Stimulated activated CD4-positive, alpha-beta T cell treated with anti-CD3 and anti-CD28 coated beads, Interleukin-4, amount 100 ng/mL, for 48 hours (primary cell): ENCODE data around the gene PROZ.
"Not testable (repeated sequence)": the region's sequence is repeated elsewhere in the genome, so short reads cannot be mapped to it uniquely, and the experiment has no call there.

Experiments used
- DNase-seq, 2 donors: peaks; one replicate each; pipeline ENCODE4 v3.0.0-alpha.2; 2020; ENCODE audit warnings: low read depth in 2 of 2

PROZ gene

GRCh38 chr13:113155982-113156655, 2.3 kb upstream of the PROZ start:
- DNase-seq, result no peak

DNA sequence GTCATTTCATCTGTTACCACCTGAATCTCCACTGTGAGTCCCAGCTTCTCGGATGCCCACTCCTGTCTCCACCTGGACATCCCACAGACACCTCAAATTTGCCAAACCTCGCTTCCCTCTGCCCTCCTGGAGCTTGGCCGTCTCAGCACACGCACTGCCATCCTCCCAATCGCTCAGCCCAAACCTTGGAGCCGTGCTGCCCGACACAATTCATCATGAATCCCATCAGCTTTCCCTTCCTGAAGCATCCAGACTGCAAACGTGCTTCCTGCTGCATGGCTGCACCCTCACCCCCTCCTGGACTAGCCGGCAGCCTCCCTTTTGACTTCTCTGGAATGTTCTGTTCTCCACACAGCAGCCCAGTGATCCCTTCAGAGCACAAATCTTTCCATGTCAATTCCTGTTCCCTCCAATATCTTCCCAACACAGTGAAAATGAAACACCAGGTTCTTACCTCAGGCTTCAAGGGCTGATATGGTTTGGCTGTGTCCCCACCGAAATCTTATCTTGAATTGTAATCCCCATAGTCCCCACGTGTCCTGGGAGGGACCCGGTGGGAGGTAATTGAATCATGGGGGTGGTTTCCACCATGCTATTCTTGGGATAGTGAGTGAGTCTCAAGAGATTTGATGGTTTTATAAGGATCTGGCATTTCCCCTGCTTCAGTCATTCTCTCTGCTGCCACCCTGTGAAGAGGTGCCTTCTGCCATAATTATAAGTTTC, 1.1 kb upstream of the PROZ start:
- DNase-seq, result no peak

DNA sequence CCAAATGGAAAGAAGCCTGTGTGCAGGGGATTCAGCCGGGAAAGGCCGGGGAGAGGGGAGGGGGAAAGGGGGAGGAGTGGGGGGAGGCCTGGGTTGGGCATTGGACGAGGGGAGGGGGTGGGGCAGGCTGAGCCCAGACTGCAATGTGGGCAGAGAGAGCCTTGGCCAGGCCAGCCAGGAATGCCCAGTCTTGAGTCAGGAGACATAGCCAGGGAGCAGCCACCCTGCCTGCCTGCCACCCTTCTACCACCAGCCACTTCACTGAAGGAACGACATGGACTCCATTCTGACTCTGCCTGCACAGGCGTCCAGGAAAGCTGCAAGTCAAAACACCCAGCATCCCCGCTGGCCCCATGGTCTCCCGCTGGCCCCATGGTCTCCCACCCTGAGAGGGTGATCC, 498 bp downstream of the PROZ start:
- no peak for DNase-seq

DNA sequence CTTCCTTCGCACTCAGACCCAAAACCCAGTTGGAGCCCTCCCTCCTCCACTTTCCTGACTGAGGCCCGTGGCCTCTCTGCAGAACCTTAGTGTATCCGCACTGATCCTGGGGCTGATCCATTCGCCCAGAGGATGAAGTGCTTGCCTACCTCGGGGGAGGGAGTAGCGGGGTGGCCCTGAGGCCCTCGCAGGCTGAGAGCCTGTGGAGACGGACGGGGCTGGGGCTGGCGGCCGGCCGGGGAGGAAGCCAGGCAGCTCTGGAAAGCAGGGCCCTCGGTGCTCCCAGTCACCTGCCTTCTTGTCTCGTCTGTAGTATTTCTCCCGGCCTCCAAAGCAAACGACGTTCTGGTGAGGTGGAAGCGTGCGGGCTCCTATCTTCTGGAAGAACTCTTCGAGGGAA, 1.3 kb downstream of the PROZ start:
- DNase-seq, result no peak

DNA sequence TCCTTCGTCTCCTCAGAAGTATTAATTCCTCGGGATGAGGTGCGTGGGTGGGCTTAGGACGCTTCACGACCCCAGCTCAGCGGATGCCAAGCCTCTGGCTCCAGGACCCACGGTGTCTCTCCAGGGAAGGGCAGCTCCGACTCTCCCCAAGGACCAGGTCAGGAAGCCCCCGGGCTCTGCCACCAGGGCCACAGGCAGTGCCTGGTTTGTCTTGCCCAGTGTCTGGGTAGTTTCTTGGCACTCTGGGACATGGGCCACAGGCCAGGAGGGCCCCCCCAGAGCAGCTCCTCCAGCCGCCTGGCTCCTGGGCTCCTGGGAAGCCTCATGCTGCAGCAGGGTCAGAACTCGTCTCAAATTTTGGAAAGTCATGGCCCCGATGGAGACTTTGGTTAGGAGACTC, 2.5 kb downstream of the PROZ start:
- DNase-seq, result no peak

GRCh38 chr13:113161433-113161832, 3.0 kb downstream of the PROZ start:
- DNase-seq, result no peak

DNA sequence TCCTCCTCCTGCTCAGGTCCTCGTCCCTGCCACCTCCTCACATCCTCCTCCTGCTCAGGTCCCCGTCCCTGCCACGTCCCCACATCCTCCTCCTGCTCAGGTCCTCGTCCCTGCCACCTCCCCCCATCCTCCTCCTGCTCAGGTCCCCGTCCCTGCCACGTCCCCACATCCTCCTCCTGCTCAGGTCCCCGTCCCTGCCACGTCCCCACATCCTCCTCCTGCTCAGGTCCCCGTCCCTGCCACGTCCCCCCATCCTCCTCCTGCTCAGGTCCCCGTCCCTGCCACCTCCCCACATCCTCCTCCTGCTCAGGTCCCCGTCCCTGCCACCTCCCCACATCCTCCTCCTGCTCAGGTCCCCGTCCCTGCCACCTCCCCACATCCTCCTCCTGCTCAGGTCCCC, 3.5 kb downstream of the PROZ start:
- DNase-seq, result not testable (repeated sequence)

DNA sequence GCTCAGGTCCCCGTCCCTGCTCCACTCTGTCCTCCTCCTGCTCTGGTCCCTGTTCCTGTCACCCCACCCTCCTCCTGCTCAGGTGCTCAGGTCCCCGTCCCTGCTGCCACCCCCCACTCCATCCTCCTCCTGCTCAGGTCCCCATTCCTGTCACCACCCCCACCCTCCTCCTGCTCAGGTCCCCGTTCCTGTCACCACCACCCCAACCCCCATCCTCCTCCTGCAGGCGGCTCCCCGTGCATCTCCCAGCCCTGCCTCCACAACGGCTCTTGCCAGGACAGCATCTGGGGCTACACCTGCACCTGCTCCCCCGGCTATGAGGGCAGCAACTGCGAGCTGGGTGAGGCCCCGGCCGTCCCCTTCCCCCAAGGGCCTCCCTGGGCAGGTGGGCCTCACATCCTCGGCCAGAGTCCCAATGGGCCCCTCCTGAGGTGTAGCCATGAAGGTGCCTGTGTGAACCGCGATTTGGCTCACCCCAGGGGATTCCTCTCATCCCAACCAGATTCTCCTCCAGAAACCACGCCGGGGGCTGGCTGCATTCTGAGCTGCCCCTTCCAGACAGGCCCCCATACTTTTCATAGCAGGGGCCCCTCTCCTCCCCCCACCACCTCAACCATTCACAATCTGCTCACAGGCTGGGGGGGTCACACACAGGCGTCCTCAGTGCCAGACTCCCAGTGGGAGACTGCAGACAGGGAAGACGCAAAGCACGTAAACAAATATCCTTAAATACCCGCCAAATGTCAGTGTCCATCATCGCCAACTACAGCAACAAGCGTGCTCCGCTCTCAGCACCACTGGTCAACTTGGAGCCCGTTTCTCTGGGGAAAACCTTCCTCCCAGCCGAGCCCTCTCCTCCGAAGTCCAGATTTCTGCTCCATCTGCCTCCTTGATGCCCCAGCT, 4.6 kb downstream of the PROZ start:
- no peak for DNase-seq

DNA sequence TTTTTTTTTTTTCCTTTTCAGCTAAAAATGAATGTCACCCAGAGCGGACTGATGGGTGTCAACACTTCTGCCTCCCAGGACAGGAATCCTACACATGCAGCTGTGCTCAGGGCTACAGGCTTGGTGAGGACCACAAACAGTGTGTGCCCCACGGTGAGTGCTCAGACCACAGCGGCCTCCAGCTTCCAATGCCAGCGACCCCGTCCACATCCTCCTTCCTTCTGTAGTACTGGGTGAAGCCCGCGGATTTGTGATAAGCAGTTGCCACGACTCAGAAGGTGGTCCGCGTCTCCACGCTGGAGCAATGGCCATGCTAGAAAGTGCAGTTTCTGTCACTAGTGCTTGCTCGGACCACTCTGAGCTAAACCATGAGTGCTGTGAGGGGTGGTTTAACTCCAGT, 6.0 kb downstream of the PROZ start:
- DNase-seq, result no peak

DNA sequence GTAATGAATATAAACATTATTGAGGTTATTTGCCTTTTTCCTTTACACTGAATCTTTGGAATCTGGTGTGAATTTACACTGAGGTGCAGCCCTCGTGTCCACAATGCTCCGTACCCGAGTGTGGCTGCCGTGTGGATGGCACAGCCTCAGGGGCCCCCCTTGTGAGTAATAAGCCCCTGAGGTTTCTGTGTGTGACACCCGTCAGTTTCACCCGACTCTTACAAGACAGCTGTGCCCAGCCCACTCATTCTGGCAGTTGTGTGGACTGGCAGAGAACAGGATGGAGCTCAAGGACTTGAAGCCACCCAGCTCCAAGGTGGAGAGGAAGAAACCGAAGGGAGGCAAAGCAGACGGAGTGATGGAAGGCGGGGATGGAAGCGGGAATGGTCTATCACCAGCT, 7.8 kb downstream of the PROZ start:
- DNase-seq, result no peak

- DNase-seq, result no peak
Measured at GRCh38 chr13:113166681-113167080, 8.2 kb downstream of the PROZ start.

GRCh38 chr13:113167155-113167554, 8.7 kb downstream of the PROZ start:
- no peak for DNase-seq

DNA sequence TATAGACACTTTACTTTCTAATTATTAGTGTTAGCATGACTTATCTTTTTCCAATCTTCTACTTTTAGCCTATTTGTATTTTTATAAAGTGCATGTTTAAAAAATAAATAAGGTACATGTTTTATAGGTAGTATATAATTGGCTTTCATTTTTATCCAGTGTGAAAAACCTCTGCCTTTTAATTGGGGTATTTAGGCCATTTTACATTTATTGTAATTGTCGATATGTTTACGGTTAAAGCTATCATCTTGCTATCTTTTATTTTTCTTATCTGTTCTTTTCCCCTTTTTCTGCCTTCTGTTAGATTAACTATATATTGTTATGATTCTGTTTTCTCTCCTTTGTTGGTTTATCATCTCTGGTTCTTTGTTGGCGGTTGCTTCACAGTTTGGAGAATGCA, 9.1 kb downstream of the PROZ start:
- no peak for DNase-seq

DNA sequence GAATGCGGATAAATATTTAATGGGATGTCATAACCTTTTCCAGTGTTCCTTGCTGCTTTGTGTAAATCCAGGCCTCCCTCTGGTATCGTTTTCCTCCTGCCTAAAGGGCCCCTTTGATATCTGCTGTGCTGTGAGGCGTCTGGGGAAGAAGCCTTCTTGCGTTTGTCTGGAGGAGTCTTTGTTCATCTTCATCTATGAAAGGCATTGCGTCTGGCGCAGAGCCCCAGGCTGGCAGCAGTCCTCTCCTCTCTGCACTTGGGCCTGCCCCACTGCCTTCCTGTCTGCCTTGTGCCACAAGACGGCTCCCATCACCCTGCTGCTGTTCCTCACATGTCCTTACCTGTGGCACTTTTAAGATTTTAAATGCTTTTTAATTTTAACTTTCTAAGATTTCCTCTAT, 9.8 kb downstream of the PROZ start:
- DNase-seq, result no peak

DNA sequence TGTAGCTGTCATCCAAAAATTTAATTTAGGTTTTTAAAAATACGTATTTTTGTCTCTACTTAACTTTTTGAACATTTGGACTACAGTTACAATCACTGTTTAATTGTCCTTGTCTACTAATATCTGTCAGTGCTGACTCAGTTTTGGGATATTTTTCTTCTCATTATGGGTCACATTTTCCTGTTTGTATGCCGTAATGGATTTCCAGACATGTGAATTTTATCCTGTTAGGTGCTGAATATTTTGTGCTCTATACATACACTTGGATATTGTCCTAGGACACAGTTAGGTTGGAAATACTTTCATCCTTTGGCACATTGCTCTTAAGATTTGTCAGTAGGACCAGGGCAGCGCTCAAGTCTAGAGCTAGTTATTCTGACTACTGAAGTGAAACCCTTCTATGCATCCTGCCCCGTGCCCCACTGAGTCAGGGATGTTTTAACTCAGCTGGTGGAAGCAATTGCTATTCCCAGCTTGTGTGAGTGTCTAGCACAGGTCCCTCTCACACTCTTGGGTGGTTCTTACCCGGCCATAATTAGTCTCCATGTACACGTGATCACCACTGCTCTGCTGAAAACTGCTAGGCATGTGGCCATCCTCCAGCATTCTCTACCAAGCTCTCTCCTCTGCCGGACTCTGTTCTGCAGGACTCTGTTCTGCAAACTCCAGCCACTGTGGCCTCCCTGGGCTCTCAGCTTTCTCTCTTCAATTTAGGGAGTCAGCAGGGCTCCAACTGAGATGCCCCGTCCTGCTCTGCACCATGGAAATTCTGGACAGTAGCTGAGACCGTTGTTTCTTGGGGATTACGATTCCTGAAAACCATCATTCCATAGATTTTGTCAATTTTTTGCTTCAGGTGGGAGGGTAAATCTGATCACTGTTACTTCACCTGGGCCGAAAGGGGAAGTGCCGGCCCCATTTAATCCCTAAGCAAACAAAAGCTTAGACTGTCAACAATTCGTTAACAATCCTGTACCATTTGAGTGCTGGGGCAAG, 11.1 kb downstream of the PROZ start:
- no peak for DNase-seq

DNA sequence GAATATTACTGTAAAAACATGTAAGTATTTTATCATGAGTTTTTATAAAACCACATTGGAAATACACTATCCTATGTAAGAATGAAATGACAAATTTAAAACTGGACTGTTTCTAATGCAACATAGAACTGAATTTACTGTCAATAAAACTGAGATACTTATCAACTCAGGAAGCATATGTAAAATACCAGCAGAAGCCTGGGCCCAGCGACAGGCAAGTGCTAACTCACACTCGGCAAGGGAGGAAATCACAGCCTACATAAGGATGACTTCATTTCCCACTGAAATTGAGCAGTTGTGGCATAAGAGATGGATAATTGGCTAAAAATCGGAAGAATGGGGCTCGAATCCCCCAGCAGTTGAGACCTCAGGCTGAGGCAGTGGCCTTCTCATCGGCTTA, 12.1 kb downstream of the PROZ start:
- DNase-seq, result no peak

DNA sequence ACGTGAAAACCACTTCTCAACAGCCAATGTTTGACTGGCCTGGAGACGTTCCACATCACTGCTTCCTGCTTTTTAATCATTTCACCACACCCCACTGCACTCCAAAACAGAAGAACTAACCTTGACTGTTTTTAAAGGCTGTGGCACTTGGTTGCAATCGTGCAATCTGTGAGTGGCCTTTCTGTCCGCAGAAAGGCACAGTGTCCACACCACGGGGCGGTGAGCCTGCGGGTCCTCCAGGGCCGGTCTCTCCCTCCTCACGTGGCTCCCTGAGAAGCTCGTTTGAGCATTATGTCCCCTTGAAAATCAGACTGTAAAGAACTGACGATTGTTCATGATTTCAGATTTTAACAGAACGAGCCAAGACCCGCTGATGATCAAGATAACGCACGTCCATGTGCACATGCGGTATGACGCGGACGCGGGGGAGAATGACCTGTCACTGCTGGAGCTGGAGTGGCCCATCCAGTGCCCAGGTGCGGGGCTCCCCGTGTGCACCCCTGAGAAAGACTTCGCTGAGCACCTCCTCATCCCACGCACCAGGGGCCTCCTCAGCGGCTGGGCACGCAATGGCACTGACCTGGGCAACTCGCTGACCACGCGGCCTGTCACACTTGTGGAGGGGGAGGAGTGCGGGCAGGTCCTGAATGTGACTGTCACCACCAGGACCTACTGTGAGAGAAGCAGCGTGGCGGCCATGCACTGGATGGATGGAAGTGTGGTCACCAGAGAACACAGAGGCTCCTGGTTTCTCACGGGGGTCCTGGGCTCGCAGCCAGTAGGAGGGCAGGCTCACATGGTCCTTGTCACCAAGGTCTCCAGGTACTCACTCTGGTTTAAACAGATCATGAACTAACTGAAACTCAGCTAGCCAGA, 13.0 kb downstream of the PROZ start:
- DNase-seq, result no peak

GRCh38 chr13:113172419-113172926, 14.0 kb downstream of the PROZ start:
- no peak for DNase-seq

DNA sequence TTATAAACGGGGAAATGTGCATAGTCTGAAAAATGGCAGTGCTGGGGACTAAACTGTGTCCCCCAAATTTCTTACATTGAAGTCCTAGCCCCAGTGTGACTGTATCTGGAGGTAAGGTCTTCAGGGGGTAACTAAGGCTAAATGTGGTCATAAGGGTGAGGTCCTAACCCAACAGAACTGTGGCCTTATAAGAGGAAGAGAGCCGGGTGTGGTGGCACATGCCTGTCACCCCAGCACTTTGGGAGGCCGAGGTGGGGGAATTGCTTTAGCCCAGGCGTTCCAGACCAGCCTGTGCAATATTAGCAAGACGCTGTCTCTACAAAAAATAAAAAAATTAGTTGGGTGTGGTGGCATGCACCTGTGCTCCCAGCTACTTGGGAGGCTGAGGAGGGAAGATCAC, 17.8 kb downstream of the PROZ start:
- no peak for DNase-seq

GRCh38 chr13:113176822-113177221, 18.4 kb downstream of the PROZ start:
- no peak for DNase-seq
